SK-N-SH (cell line): ENCODE data around the gene GRK1.

ENCODE experiments used
- CHD2 ChIP-seq: fragments of 150-350 bp; IDR thresholded peaks from 2 replicates; pipeline ENCODE4 v1.6.1; 2018; ENCODE audit warnings: low read length; ENCODE audit not compliant: partially characterized antibody
- CTCF ChIP-seq: fragments of 200-600 bp; sonication (generic); IDR thresholded peaks from 2 replicates; pipeline ENCODE4 v1.6.1; 2017; ENCODE audit warnings: antibody characterized with exemption, mild to moderate bottlenecking, moderate library complexity
- EZH2phosphoT487 ChIP-seq: fragments of 200-600 bp; sonication (generic); IDR thresholded peaks from 2 replicates; pipeline ENCODE4 v1.6.1; 2017; ENCODE audit warnings: low read depth, mixed run types, mild to moderate bottlenecking, antibody characterized with exemption, moderate library complexity, borderline replicate concordance
- NFIC ChIP-seq: IDR thresholded peaks from 2 replicates; pipeline ENCODE4 v1.4.0; 2012; ENCODE audit warnings: borderline replicate concordance
- NRF1 ChIP-seq: IDR thresholded peaks from 2 replicates; pipeline ENCODE4 v1.6.1; 2012; ENCODE audit warnings: low read depth, mild to moderate bottlenecking, low read length
- REST ChIP-seq: IDR thresholded peaks from 2 replicates; pipeline ENCODE4 v1.6.1; 2012; ENCODE audit warnings: mild to moderate bottlenecking, low read depth, low read length, moderate library complexity
- TAF1 ChIP-seq: IDR thresholded peaks from 2 replicates; pipeline ENCODE4 v1.6.1; 2012; ENCODE audit warnings: low read depth, mild to moderate bottlenecking, low read length, moderate library complexity, borderline replicate concordance
- TEAD4 ChIP-seq: IDR thresholded peaks from 2 replicates; pipeline ENCODE4 v1.4.0; 2012; ENCODE audit warnings: mild to moderate bottlenecking, borderline replicate concordance; ENCODE audit not compliant: insufficient read depth
- YY1 ChIP-seq: IDR thresholded peaks from 2 replicates; pipeline ENCODE4 v1.4.0; 2012; ENCODE audit warnings: low read depth, mild to moderate bottlenecking

GRCh38 chr13:113763254-113763653 lies 96.2 kb downstream of the GRK1 start:
- TF ChIP-seq REST: no peak
- no peak for TF ChIP-seq CTCF
- no peak for TF ChIP-seq EZH2phosphoT487
- TF ChIP-seq TAF1: no peak
- no peak for TF ChIP-seq NRF1
- no peak for TF ChIP-seq TEAD4
- no peak for TF ChIP-seq CHD2
- TF ChIP-seq YY1: no peak
- no peak for TF ChIP-seq NFIC
